H9 (cell line): ENCODE measurements around the gene COX4I2. TPM values are rescaled to one million over a fixed set of nuclear protein-coding genes. Genes with fewer than 3 reads are reported as not detected.

Source experiments
- DNase-seq: peaks from one replicate; pipeline ENCODE4 v3.0.0-alpha.2; 2017
- H2AFZ ChIP-seq: one replicate; pipeline ENCODE4 v1.6.1; 2013; ENCODE audit warnings: mild to moderate bottlenecking, low read length, control low read depth, moderate library complexity
- H2AK5ac ChIP-seq: 2 replicates; pipeline ENCODE4 v1.6.1; 2013; ENCODE audit warnings: low read length, control low read depth, mixed read lengths; ENCODE audit not compliant: insufficient read length
- H2BK120ac ChIP-seq: one replicate; pipeline ENCODE4 v1.6.1; 2013; ENCODE audit warnings: low read depth, mild to moderate bottlenecking, low read length, control low read depth, inconsistent platforms; ENCODE audit not compliant: poor library complexity, severe bottlenecking
- H2BK12ac ChIP-seq: 2 replicates; pipeline ENCODE4 v1.6.1; 2013; ENCODE audit warnings: low read length, control low read depth, mixed read lengths, low read depth; ENCODE audit not compliant: insufficient read length
- H2BK15ac ChIP-seq: 2 replicates; pipeline ENCODE4 v1.6.1; 2013; ENCODE audit warnings: low read depth, low read length, control low read depth
- H2BK20ac ChIP-seq: one replicate; pipeline ENCODE4 v1.6.1; 2013; ENCODE audit warnings: low read depth, mild to moderate bottlenecking, low read length, control low read depth, inconsistent platforms; ENCODE audit not compliant: poor library complexity, severe bottlenecking
- H2BK5ac ChIP-seq: 2 replicates; pipeline ENCODE4 v1.6.1; 2013; ENCODE audit warnings: low read length, control low read depth, mixed read lengths; ENCODE audit not compliant: insufficient read length
- H3K14ac ChIP-seq: 2 replicates; pipeline ENCODE4 v1.6.1; 2013; ENCODE audit warnings: low read length, control low read depth; ENCODE audit not compliant: insufficient read depth
- H3K18ac ChIP-seq: 2 replicates; pipeline ENCODE4 v1.6.1; 2013; ENCODE audit warnings: low read depth, mild to moderate bottlenecking, mixed read lengths, low read length, control low read depth; ENCODE audit not compliant: insufficient read length
- H3K23ac ChIP-seq: 2 replicates; pipeline ENCODE4 v1.6.1; 2013; ENCODE audit warnings: low read length, control low read depth, mixed read lengths, low read depth; ENCODE audit not compliant: insufficient read length
- H3K23me2 ChIP-seq: 2 replicates; pipeline ENCODE4 v1.6.1; 2013; ENCODE audit warnings: low read depth, mild to moderate bottlenecking, mixed read lengths, low read length, control low read depth; ENCODE audit not compliant: insufficient read length, poor library complexity, severe bottlenecking
- H3K27ac ChIP-seq: 2 replicates; pipeline ENCODE4 v1.5.1; 2013; ENCODE audit warnings: low read length, control low read depth, mixed read lengths, low read depth; ENCODE audit not compliant: insufficient read length
- H3K27me3 ChIP-seq: 2 replicates; pipeline ENCODE4 v1.6.1; 2013; ENCODE audit warnings: low read length, control low read depth, inconsistent platforms; ENCODE audit not compliant: insufficient read depth
- H3K4ac ChIP-seq: 2 replicates; pipeline ENCODE4 v1.6.1; 2013; ENCODE audit warnings: low read depth, mild to moderate bottlenecking, control low read depth, inconsistent platforms, low read length, moderate library complexity
- H3K4me1 ChIP-seq: 2 replicates; pipeline ENCODE4 v1.6.1; 2013; ENCODE audit warnings: low read length, control low read depth, inconsistent platforms; ENCODE audit not compliant: insufficient read depth
- H3K4me2 ChIP-seq: 2 replicates; pipeline ENCODE4 v1.6.1; 2013; ENCODE audit warnings: low read length, control low read depth, mixed read lengths; ENCODE audit not compliant: insufficient read length, insufficient read depth
- H3K56ac ChIP-seq: 2 replicates; pipeline ENCODE4 v1.6.1; 2013; ENCODE audit warnings: low read depth, mild to moderate bottlenecking, mixed read lengths, low read length, control low read depth; ENCODE audit not compliant: insufficient read length
- H3K79me1 ChIP-seq: 2 replicates; pipeline ENCODE4 v1.6.1; 2013; ENCODE audit warnings: low read depth, mild to moderate bottlenecking, moderate library complexity, low read length, control low read depth, inconsistent platforms; ENCODE audit not compliant: insufficient read depth, poor library complexity, severe bottlenecking
- H3K79me2 ChIP-seq: 2 replicates; pipeline ENCODE4 v1.6.1; 2013; ENCODE audit warnings: low read length, control low read depth, inconsistent platforms; ENCODE audit not compliant: insufficient read depth
- H3K9ac ChIP-seq: 2 replicates; pipeline ENCODE4 v1.6.1; 2013; ENCODE audit warnings: low read length, control low read depth, mixed read lengths; ENCODE audit not compliant: insufficient read length; ENCODE audit errors: extremely low read depth
- H3K9me3 ChIP-seq: one replicate; pipeline ENCODE4 v1.6.1; 2013; ENCODE audit warnings: low read depth, low read length, inconsistent platforms; ENCODE audit not compliant: control insufficient read depth
- H3T11ph ChIP-seq: one replicate; pipeline ENCODE4 v1.6.1; 2013; ENCODE audit warnings: mild to moderate bottlenecking, low read length, control low read depth, inconsistent platforms
- H4K20me1 ChIP-seq: one replicate; pipeline ENCODE4 v1.6.1; 2013; ENCODE audit not compliant: control insufficient read depth, insufficient read length, insufficient read depth
- H4K5ac ChIP-seq: 2 replicates; pipeline ENCODE4 v1.6.1; 2013; ENCODE audit warnings: low read depth, mild to moderate bottlenecking, mixed read lengths, low read length, control low read depth; ENCODE audit not compliant: insufficient read length
- H4K8ac ChIP-seq: replicated peaks from 2 replicates; pipeline ENCODE4 v1.6.1; 2013; ENCODE audit warnings: low read length, control low read depth, mixed read lengths, low read depth; ENCODE audit not compliant: insufficient read length
- H4K91ac ChIP-seq: 2 replicates; pipeline ENCODE4 v1.6.1; 2013; ENCODE audit warnings: low read depth, mild to moderate bottlenecking, moderate library complexity, mixed read lengths, low read length, control low read depth; ENCODE audit not compliant: insufficient read length
- H3K27ac Mint-ChIP-seq, 3 experiments: 2 replicates in 2 of 3; 3 replicates in 1 of 3; pipeline ENCODE4 v1.8.0; 2020 to 2021; ENCODE audit warnings: mixed read lengths in 3 of 3, mild to moderate bottlenecking in 1 of 3, moderate library complexity in 1 of 3
- H3K27me3 Mint-ChIP-seq: 2 replicates; pipeline ENCODE4 v1.8.0; 2021; ENCODE audit warnings: low read depth, mild to moderate bottlenecking, moderate library complexity, mixed read lengths
- H3K36me3 Mint-ChIP-seq, 3 experiments: 2 replicates in 2 of 3; 3 replicates in 1 of 3; pipeline ENCODE4 v1.8.0; 2020 to 2021; ENCODE audit warnings: low read depth in 3 of 3, mixed read lengths in 3 of 3; ENCODE audit not compliant: insufficient read depth in 1 of 3
- H3K4me1 Mint-ChIP-seq, 2 experiments: 2 replicates each; pipeline ENCODE4 v1.8.0; 2020; ENCODE audit warnings: mixed read lengths in 2 of 2
- H3K4me3 Mint-ChIP-seq, 2 experiments: 2 replicates in 1 of 2; 3 replicates in 1 of 2; pipeline ENCODE4 v1.8.0; 2020 to 2021; ENCODE audit warnings: mild to moderate bottlenecking in 2 of 2, mixed read lengths in 2 of 2, moderate library complexity in 1 of 2
- H3K9me3 Mint-ChIP-seq, 2 experiments: 2 replicates in 1 of 2; 3 replicates in 1 of 2; pipeline ENCODE4 v1.8.0; 2020; ENCODE audit warnings: mild to moderate bottlenecking in 2 of 2, mixed read lengths in 2 of 2, moderate library complexity in 1 of 2
- CTCF ChIP-seq: fragments of 200-600 bp; sonication (generic); conservative IDR thresholded peaks from 3 replicates; pipeline ENCODE4 v1.8.0; 2021; ENCODE audit warnings: antibody characterized with exemption, mild to moderate bottlenecking
- WGBS: extraction: QIAGEN DNeasy Blood & Tissue Kit; methylation state at CpG from one replicate; pipeline ENCODE4 v1.1.7; 2013; ENCODE audit warnings: missing lambda C conversion rate, low lambda C conversion rate, mixed read lengths; ENCODE audit not compliant: insufficient read length; ENCODE audit errors: extremely low coverage; 5-methylcytosine and 5-hydroxymethylcytosine counted together
- total RNA-seq: library from RNA; stranded (reverse); gene quantifications from 2 replicates; pipeline ENCODE4 v1.2.1, GENCODE V29; 2021

Gene COX4I2
- total RNA-seq, 1 experiment from 2014 or later = not detected

- Histone ChIP-seq H2BK20ac (no peak overlapping the region), H2AFZ (no peak overlapping the region), H3K18ac (no peak overlapping the region), H4K8ac (no peak overlapping the region), H4K20me1 (no peaks in the 10 kb centered on the region), H3K27ac (no peak overlapping the region), H3K79me2 (no peaks in the 10 kb centered on the region), H2BK15ac (no peak overlapping the region), H4K5ac (no peak overlapping the region), H3K27me3 (no peaks in the 10 kb centered on the region), H3K9me3 (no peaks in the 10 kb centered on the region), H2BK12ac (no peak overlapping the region), H3K9ac (no peak overlapping the region), H3K23me2 (no peaks in the 10 kb centered on the region), H3K23ac (no peak overlapping the region), H4K91ac (no peak overlapping the region), H2AK5ac (no peak overlapping the region), H3T11ph (no peak overlapping the region), H3K14ac (no peak overlapping the region), H3K56ac (no peak overlapping the region), H3K4ac (no peak overlapping the region), H2BK5ac (no peak overlapping the region), H2BK120ac (no peak overlapping the region), H3K4me1 (no peaks in the 10 kb centered on the region), H3K4me2 (no peak overlapping the region), H3K79me1 (no peaks in the 10 kb centered on the region)
- no CpG with 5 or more reads among the region's 3 CpGs for WGBS
- no peak overlapping the region for H3K4me3 Mint-ChIP-seq
- no peak for DNase-seq
- H3K27me3 Mint-ChIP-seq = no peaks in the 10 kb centered on the region
- peaks cover 37 to 47% of the 10 kb centered on the region in 2 experiments for H3K4me1 Mint-ChIP-seq
- no peak for TF ChIP-seq CTCF
- no peaks in the 10 kb centered on the region for H3K9me3 Mint-ChIP-seq
- peaks cover 0 to 46% (median 23%) of the 10 kb centered on the region in 3 experiments; a peak in 5 of 7 replicates for H3K36me3 Mint-ChIP-seq
- no peak overlapping the region; a peak in 1 of 7 replicates for H3K27ac Mint-ChIP-seq
Observed at GRCh38 chr20:31681769-31682168, 44.1 kb downstream of the COX4I2 start.
